Kidney tubule cell (primary cell): ENCODE results near the gene RALGDS.
A peak's percentile ranks its signal among the peaks of the same experiment; 100 is the strongest.

ENCODE experiments used
- DNase-seq: peaks from one replicate; pipeline ENCODE4 v3.0.0-alpha.2; 2018; ENCODE audit warnings: low spot score

The RALGDS gene

GRCh38 chr9:133119103-133119845 is 1.8 kb downstream of the RALGDS start:
- DNase-seq = no peak

DNA sequence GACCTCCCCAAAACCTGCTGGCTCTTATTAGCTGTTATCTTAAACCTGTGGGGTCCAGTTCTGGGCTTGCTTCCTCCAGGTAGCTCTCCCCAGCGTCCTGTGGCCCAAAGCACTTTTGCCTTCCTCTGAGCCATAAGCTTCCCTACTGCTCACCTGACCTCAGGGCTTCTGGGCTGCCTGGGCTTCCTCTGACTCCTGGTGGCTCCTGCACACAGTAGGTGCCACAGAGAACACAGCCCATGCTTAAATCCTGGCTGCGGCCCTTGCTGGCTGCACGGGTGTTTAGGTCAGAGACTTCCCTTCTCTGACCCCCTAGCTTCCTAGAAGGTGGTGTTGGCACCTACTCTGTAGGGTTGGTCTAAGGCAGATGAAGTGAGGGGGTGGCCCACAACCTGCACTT is 2.5 kb downstream of the RALGDS start:
- no peak for DNase-seq

- DNase-seq = no peak
These were observed 2.9 kb downstream of the RALGDS start for GRCh38 chr9:133118179-133118520.

DNA sequence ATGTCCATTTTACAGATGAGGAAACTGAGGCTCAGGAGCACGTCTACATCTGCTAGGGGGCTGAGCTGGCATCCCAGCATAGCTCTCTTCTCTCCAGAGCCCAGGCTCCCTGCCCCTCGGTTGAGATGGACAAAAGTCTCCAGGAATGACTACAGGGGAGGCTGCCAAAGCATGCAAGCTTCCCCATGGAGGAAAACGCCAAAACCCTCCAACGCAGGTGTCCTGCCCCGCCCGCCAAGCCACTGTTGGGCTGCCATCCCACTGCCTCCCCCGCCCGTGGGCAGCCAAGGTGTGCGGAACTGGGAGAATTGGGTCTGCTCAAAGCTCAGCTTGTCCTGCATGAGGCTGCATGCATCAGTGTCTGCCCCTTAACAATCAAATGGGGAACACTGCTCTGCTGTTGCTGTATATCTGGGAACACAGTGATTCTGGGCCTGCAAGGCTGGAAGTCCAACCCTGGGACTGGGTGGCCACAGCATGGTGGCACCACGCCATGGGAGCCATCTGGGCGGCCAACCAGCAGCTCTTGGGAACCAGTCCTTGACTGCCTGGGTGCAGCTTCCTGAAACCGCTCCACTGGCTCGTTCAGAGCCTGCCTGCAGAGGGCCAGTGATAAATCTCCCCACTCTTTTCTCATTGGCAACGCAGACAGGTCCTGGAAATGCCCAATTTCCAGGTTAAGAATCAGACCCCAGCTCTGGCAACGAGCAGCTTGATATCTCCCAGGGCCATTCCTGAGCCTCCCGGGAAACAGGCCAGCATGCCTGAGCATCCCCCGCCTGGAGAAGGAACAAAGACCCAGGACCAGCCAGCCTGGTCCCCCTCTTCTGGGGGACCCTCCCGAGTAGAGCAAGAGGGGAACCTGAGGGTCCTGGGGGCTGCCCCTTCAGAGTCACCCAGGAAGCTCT is 3.5 kb downstream of the RALGDS start:
- DNase-seq = no peak

DNA sequence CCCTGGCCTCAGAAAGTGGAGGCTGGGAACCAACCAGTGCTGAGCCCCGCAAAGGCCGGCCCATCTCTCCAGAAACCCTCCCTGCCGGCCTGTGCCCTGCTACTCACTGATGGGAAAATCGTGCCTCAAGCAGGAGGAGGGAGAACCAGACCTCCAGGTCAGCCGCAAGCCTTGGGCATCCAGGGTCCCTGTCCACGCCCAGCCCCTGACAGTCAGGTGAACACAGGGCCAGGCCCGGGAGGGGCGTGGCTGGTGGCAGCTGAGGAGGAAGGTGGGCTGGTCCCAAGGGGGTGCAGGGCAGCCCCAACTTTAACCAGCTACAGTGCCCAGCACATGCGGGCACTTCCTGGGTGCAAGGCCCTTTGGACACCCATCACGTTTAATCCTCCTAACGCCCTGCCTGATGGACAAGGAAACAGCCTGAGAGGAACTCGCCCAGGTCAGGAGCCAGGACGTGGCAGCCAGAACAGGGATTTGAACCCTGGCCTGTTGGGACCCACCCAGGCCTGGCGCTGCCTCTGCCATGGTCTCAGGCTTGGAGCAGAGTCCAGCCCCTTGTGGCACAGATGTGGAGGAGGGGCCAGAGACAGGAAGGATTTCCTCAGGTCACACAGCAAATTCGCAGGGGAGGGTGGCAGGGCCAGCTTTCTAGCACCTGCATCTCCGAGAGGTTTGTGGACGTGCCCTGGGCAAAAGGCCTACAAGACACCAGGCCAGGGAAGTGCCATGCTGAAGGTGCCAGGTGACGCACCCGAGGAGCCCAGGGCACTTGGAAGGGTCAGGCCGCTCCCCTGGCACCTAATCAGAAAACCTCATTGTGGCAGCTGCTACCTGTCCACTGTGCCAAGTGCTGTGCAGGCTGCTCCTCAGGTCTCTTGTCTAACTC is 4.5 kb downstream of the RALGDS start:
- DNase-seq = no peak

- DNase-seq = no peak
These were observed 5.3 kb downstream of the RALGDS start for GRCh38 chr9:133115604-133116345.

GRCh38 chr9:133114886-133115603 is 6.0 kb downstream of the RALGDS start:
- DNase-seq = no peak

- no peak for DNase-seq
These were observed 6.8 kb downstream of the RALGDS start for GRCh38 chr9:133113949-133114885.

- DNase-seq = peak; percentile 48
These were observed 7.7 kb downstream of the RALGDS start for GRCh38 chr9:133113163-133113948.

DNA sequence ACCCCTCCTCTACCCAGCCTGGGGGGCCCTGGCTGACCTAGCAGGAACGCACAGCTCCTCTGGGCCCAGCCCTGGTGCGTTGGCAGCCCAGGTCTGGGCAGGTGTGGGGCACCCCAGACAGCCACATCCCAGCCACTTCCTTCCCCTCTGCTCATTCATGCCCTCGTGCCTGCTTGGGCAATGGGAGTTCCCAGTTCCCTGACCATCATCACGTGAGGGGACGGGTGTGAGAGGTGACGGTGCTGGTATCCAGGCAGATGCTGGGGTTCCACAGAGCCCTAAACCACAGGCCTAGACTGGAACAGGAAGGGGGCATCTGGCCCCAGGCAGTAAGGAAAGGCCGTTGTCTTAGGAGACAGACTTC is 8.4 kb downstream of the RALGDS start:
- no peak for DNase-seq

GRCh38 chr9:133111808-133112662 is 9.0 kb downstream of the RALGDS start:
- no peak for DNase-seq

DNA sequence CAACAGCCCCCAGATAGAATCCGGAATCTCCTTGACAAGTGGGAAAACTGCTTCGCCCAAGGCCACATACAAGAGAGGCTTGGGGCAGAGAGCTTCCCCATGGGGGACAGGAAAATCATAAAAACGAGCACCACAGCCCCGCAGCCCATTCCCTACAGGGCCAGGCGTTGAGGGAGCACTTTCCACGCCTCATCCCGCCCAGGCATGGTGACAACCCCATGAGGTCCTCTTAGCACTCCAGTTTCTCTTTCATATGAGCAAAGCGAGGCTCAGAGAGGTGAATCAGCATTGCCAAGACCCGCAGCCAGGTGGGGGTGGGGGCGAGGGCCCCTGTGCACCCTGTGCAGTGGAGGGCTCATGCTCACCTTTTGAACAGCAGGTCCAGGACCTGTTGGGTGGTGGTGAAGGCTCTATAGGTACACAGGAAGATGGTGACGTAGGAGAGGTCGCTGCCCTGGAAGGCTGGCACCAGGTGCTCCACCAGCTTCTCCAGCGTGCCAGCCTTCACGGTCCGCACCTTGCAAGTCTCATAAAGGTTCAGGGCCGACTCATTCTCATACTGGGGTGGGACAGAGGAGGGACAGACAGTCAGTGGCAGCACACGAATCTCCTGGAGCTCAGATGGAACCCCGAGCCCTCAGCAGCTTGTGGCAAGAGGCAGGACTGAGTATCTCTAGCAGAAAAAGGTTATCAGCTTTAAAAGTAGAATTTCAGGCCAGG is 10.9 kb downstream of the RALGDS start:
- no peak for DNase-seq

DNA sequence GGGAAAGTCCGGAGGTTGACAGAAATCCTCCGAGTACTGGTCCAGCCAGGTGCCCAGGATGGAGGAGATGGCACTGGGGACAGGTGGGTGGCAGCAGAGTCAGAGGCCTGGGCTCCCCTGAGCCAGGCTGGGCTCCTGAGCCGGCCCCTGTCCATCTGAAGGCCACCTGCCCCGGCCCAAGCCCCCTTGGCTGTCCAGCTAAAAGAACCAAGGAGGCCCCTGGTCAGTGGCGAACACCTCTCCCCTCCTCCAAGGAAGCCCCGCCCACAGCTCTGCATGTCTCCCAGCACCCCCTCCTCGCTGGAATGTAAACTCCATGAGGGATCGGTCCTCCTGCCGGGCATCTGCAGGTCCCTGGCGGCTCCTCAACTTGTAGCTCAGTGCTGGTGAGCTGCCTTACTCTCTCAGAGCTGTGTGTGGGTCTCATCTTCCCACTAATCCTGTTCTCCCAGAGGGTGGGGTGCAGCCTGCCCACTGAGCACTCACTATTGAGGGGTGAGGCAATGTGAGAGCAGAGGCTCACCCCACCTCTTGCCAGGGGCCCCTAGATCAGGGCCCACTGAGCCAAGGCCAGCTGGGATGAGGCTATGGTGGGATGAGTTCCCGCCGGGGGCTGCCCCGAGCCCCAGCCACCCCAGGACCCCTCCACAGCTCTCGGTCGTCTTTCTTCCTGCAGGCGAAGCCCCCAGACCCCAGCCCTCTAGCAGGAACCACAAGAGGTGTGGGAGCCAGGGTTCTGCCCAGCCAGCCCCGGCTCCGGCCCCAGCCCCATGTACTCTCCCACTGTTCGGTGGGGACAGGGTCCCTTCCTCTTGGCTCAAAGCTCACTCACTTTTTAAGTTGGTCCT is 12.0 kb downstream of the RALGDS start:
- no peak for DNase-seq

- DNase-seq = no peak
These were observed 12.9 kb downstream of the RALGDS start for GRCh38 chr9:133107961-133108793.

- DNase-seq = no peak
These were observed 13.8 kb downstream of the RALGDS start for GRCh38 chr9:133107245-133107722.
